Psoas muscle (tissue), 8 donors: ENCODE results near the gene TJP3. TPM values are rescaled to one million over a fixed set of nuclear protein-coding genes. Genes with fewer than 3 reads are reported as not detected.

ENCODE experiments used
- ATAC-seq, 4 donors: fragments of 200-7000 bp; cut with Tn5 transposase; one replicate each; pipeline ENCODE4 v1.9.1; 2020; ENCODE audit warnings: moderate library complexity in 3 of 4, mild to moderate bottlenecking in 2 of 4
- DNase-seq, 2 donors: peaks; one replicate each; pipeline ENCODE4 v3.0.0-alpha.2; 2020
- H3K27ac ChIP-seq: fragments of 200-600 bp; one replicate; pipeline ENCODE4 v1.8.0; 2022
- H3K27me3 ChIP-seq, 3 donors: fragments of 200-600 bp in 1 of 3; one replicate each; pipeline versions ENCODE4 v1.6.1 to v1.8.0; 2013 to 2022; ENCODE audit warnings: low read length in 2 of 3, mild to moderate bottlenecking in 2 of 3, moderate library complexity in 1 of 3; ENCODE audit not compliant: insufficient read depth in 3 of 3
- H3K36me3 ChIP-seq, 2 donors: fragments of 200-600 bp in 1 of 2; one replicate each; pipeline versions ENCODE4 v1.6.1 to v1.8.0; 2013 to 2022; ENCODE audit warnings: low read depth in 1 of 2, mild to moderate bottlenecking in 1 of 2, moderate library complexity in 1 of 2; ENCODE audit not compliant: insufficient read depth in 1 of 2
- H3K4me1 ChIP-seq: fragments of 200-600 bp; one replicate; pipeline ENCODE4 v1.8.0; 2022
- H3K4me3 ChIP-seq: fragments of 200-600 bp; one replicate; pipeline ENCODE4 v1.8.0; 2022; ENCODE audit warnings: mild to moderate bottlenecking
- H3K9me3 ChIP-seq: fragments of 200-600 bp; one replicate; pipeline ENCODE4 v1.8.0; 2022
- CTCF ChIP-seq: fragments of 200-600 bp; IDR thresholded peaks from one replicate; pipeline ENCODE4 v1.8.0; 2022; ENCODE audit warnings: antibody characterized with exemption
- WGBS, 3 donors: extraction: QIAGEN DNeasy Blood & Tissue Kit; methylation state at CpG; one replicate each; pipeline versions ENCODE4 v1.1.6 to v1.1.7; 2013; 5-methylcytosine and 5-hydroxymethylcytosine counted together
- intact Hi-C, 2 donors: fragments of 100-400 bp; cut with DNase I; formaldehyde crosslinking; loops; one replicate each; pipeline versions ENCODE4 v1.11.0 to v1.14.2; 2022
- polyA plus RNA-seq, 3 donors: library from polyadenylated mRNA; stranded (reverse); fragments of 200-250 nt; gene quantifications; one replicate each; pipeline ENCODE4 v1.2.3, GENCODE V29; 2013
- total RNA-seq, 4 donors: library from RNA; stranded (reverse); fragmentation: NEBNext Ultra II Directional in 2 of 4; extraction: Animal tissue kit (Norgen Biotek cat#: 25700) in 2 of 4; gene quantifications; one replicate each; pipeline versions ENCODE4 v1.2.1 to v1.2.4, GENCODE V29; 2021 to 2023
- donor health status: healthy with polysubstance abuse.
- donor health status: DM: no; HTN: no; CAD: no; lungs with moderate emphysema.
- donor health status: Bipolar disorder and iron deficiency.
- donor health status: healthy.
- donor health status: DM: yes; HTN: yes; CAD: no.
- donor health status: DM: no; HTN: no; CAD: no.
- donor health status: DM: no; HTN: no; CAD: no.
- donor health status: DM: yes; HTN: yes; CAD: no.

TJP3 gene
- total and polyA plus RNA-seq, 7 donors: 0.21 to 2.7 (median 0.48) TPM; not detected in 1

DNA sequence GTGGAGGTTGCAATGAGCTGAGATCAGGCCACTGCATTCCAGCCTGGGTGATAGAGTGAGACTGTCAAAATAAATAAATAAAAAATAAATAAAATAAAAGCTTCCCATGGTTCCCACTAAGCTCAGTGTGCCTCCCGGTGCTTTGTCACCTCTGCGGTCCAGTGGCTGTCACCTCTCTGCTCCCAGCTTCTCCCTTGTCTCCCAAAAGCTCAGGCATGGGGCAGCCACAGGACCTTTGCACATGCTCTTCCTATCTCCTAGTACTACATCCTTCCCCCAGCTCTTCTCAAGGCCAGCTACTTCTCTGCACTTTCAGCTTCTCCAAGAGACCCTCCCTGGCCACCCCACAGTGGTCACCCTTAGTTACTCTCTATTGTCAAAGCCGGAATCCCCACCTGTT lies 85.6 kb downstream of the TJP3 start:
- H3K4me1 ChIP-seq: no peaks in the 10 kb centered on the region
- no peak for TF ChIP-seq CTCF
- no peaks in the 10 kb centered on the region for H3K9me3 ChIP-seq
- WGBS, 3 donors: 86 to 98% (median 89%) methylated on average over 3 of the region's 3 CpGs
- no peaks in the 10 kb centered on the region for H3K36me3 ChIP-seq
- peaks cover 0 to 10% (median 4%) of the 10 kb centered on the region in 3 donors for H3K27me3 ChIP-seq
- intact Hi-C loops: no loop called here
- H3K4me3 ChIP-seq: no peak overlapping the region
- ATAC-seq: no peak
- DNase-seq: no peak
- no peak overlapping the region for H3K27ac ChIP-seq

DNA sequence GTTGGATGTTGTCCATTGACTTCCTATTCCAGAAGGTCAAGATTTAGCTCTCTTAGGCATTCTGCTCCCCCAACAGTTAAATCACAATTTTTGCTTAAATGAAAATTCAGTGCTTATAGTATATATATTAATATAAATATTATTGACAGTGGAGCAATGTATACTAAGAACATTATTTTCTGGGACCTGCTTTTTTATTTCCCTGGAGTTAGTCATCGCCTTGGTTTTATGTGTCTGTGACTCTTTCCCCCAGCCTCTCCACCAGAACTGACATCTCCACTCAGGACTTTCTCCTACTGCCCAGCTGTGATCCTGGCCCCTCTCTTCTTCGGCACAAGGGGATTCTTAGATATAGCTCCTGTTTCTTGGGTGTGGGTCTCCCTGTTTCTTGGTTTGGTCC lies 88.2 kb downstream of the TJP3 start:
- H3K4me3 ChIP-seq: no peak overlapping the region
- H3K36me3 ChIP-seq: no peaks in the 10 kb centered on the region
- intact Hi-C loops: no loop called here
- no peak for TF ChIP-seq CTCF
- no peak for DNase-seq
- WGBS, 3 donors: 90 to 93% (median 92%) methylated on average over 2 of the region's 2 CpGs
- H3K27ac ChIP-seq: no peak overlapping the region
- no peak for ATAC-seq
- no peaks in the 10 kb centered on the region for H3K4me1 ChIP-seq
- H3K9me3 ChIP-seq: no peaks in the 10 kb centered on the region
- peaks cover 0 to 23% (median 1%) of the 10 kb centered on the region in 3 donors for H3K27me3 ChIP-seq

DNA sequence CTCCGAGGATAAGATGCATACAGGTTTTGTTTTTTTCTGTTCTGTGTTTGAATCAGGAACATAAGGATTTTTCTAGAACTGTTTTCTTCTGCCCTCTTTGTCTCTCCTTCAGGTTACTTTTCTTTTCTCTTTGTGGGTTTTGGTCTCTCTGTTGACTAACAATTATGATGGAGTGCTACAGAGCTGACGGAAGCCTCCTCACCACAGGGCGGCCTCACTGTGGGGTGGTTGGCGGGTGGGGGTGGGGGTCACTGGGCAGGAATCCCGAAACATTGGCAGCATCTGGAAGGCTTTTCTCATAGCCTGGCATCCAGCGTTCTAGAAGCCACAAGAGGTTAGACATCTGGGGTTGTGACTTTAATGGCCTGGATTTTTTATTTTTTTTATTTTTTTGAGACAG lies 90.0 kb downstream of the TJP3 start:
- no peak for TF ChIP-seq CTCF
- H3K9me3 ChIP-seq: no peaks in the 10 kb centered on the region
- H3K36me3 ChIP-seq: no peaks in the 10 kb centered on the region
- ATAC-seq (no peak), DNase-seq (no peak)
- WGBS, 3 donors: 29 to 49% (median 45%) methylated on average over 6 of the region's 6 CpGs
- no peaks in the 10 kb centered on the region for H3K4me1 ChIP-seq
- H3K27me3 ChIP-seq: peaks cover 0 to 40% (median 3%) of the 10 kb centered on the region in 3 donors
- no peak overlapping the region for H3K4me3 ChIP-seq
- intact Hi-C loops: no loop called here
- H3K27ac ChIP-seq: no peak overlapping the region

Other genes with a start within 250 kb of the TJP3 start
- not detected for gene SMIM24, start 227.9 kb upstream of the TJP3 start, total RNA-seq
- gene SMIM24, start 227.9 kb upstream of the TJP3 start, polyA plus RNA-seq: under 1 TPM; 0.10 to 0.53 (median 0.49) TPM
- gene SMIM44, start 224.9 kb upstream of the TJP3 start, total RNA-seq: not detected
- gene SMIM44, start 224.9 kb upstream of the TJP3 start, polyA plus RNA-seq: not detected
- gene DOHH, start 207.7 kb upstream of the TJP3 start, total RNA-seq: 10 to 100 TPM; 11.5 to 21.8 (median 17.1) TPM
- 10 to 100 TPM; 22.3 to 54.3 (median 45.3) TPM for gene DOHH, start 207.7 kb upstream of the TJP3 start, polyA plus RNA-seq
- 10 to 100 TPM; 24.3 to 25.8 (median 25.1) TPM for gene FZR1, start 202.1 kb upstream of the TJP3 start, total RNA-seq
- 10 to 100 TPM; 12.8 to 20.3 (median 13.7) TPM for gene FZR1, start 202.1 kb upstream of the TJP3 start, polyA plus RNA-seq
- 1 to 10 TPM in 1 of 4 donors, under 1 TPM in 1, not detected in 2; 0.44 to 1.0 TPM for gene TEKTIP1, start 169.2 kb upstream of the TJP3 start, total RNA-seq
- not detected for gene TEKTIP1, start 169.2 kb upstream of the TJP3 start, polyA plus RNA-seq
- 10 to 100 TPM; 16.3 to 25.2 (median 21.5) TPM for gene MFSD12, start 150.8 kb upstream of the TJP3 start, total RNA-seq
- gene MFSD12, start 150.8 kb upstream of the TJP3 start, polyA plus RNA-seq: 10 to 100 TPM; 25.6 to 46.6 (median 33.8) TPM
- 10 to 100 TPM; 14.3 to 27.2 (median 24.5) TPM for gene HMG20B, start 135.4 kb upstream of the TJP3 start, total RNA-seq
- 10 to 100 TPM; 21.4 to 25.2 (median 24.7) TPM for gene HMG20B, start 135.4 kb upstream of the TJP3 start, polyA plus RNA-seq
- gene GIPC3, start 122.9 kb upstream of the TJP3 start, total RNA-seq: 1 to 10 TPM in 1 of 4 donors, under 1 TPM in 3; 0.30 to 1.1 (median 0.55) TPM
- gene GIPC3, start 122.9 kb upstream of the TJP3 start, polyA plus RNA-seq: under 1 TPM; 0.32 to 0.45 (median 0.33) TPM
- 1 to 10 TPM in 3 of 4 donors, under 1 TPM in 1; 0.89 to 3.0 (median 1.7) TPM for gene TBXA2R, start 101.5 kb upstream of the TJP3 start, total RNA-seq
- 1 to 10 TPM in 2 of 3 donors, under 1 TPM in 1; 0.52 to 1.2 (median 1.1) TPM for gene TBXA2R, start 101.5 kb upstream of the TJP3 start, polyA plus RNA-seq
- 10 to 100 TPM; 15.2 to 21.4 (median 18.2) TPM for gene CACTIN, start 81.6 kb upstream of the TJP3 start, total RNA-seq
- gene CACTIN, start 81.6 kb upstream of the TJP3 start, polyA plus RNA-seq: 10 to 100 TPM; 11.8 to 20.5 (median 15.8) TPM
- gene PIP5K1C, start 7.9 kb upstream of the TJP3 start, total RNA-seq: 10 to 100 TPM; 13.5 to 22.4 (median 17.9) TPM
- gene PIP5K1C, start 7.9 kb upstream of the TJP3 start, polyA plus RNA-seq: 10 to 100 TPM in 1 of 3 donors, 1 to 10 TPM in 2; 8.7 to 20.7 (median 9.9) TPM
- gene APBA3, start 53.3 kb downstream of the TJP3 start, total RNA-seq: 10 to 100 TPM; 17.7 to 23.6 (median 18.4) TPM
- gene APBA3, start 53.3 kb downstream of the TJP3 start, polyA plus RNA-seq: 10 to 100 TPM; 19.4 to 30.1 (median 23.6) TPM
- 10 to 100 TPM; 35.2 to 68.8 (median 49.7) TPM for gene MRPL54, start 54.3 kb downstream of the TJP3 start, total RNA-seq
- gene MRPL54, start 54.3 kb downstream of the TJP3 start, polyA plus RNA-seq: 10 to 100 TPM; 40.9 to 81.3 (median 77.7) TPM
- not detected for gene RAX2, start 63.8 kb downstream of the TJP3 start, total RNA-seq
- not detected for gene RAX2, start 63.8 kb downstream of the TJP3 start, polyA plus RNA-seq
- under 1 TPM; 0.32 to 0.68 (median 0.51) TPM for gene MATK, start 78.0 kb downstream of the TJP3 start, total RNA-seq
- gene MATK, start 78.0 kb downstream of the TJP3 start, polyA plus RNA-seq: under 1 TPM; 0.16 to 0.24 (median 0.17) TPM
- gene ZFR2, start 160.7 kb downstream of the TJP3 start, total RNA-seq: not detected
- not detected for gene ZFR2, start 160.7 kb downstream of the TJP3 start, polyA plus RNA-seq
- not detected for gene ATCAY, start 172.3 kb downstream of the TJP3 start, total RNA-seq
- gene ATCAY, start 172.3 kb downstream of the TJP3 start, polyA plus RNA-seq: under 1 TPM in 1 of 3 donors, not detected in 2; 0.04 TPM
- 100 to 1,000 TPM in 1 of 4 donors, 10 to 100 TPM in 2, 1 to 10 TPM in 1; 9.0 to 755 (median 89.4) TPM for gene NMRK2, start 224.7 kb downstream of the TJP3 start, total RNA-seq
- 100 to 1,000 TPM in 2 of 3 donors, 10 to 100 TPM in 1; 45.2 to 636 (median 602) TPM for gene NMRK2, start 224.7 kb downstream of the TJP3 start, polyA plus RNA-seq